Chondrocyte (in vitro differentiated cells): ENCODE data around the gene SGMS2. TPM values are rescaled to one million over a fixed set of nuclear protein-coding genes. Genes with fewer than 3 reads are reported as not detected.
"Not testable (repeated sequence)": the region's sequence is repeated elsewhere in the genome, so short reads cannot be mapped to it uniquely, and the experiment has no call there.

ENCODE experiments used
- DNase-seq: peaks from one replicate; pipeline ENCODE4 v3.0.0; 2021; ENCODE audit warnings: mixed read lengths, low spot score
- H3K27ac Mint-ChIP-seq: one replicate; pipeline ENCODE4 v1.8.0; 2021; ENCODE audit warnings: mild to moderate bottlenecking, moderate library complexity, mixed read lengths; ENCODE audit not compliant: unreplicated experiment
- H3K27me3 Mint-ChIP-seq: 2 replicates; pipeline ENCODE4 v1.8.0; 2021; ENCODE audit warnings: low read depth, mixed read lengths
- H3K36me3 Mint-ChIP-seq: 2 replicates; pipeline ENCODE4 v1.8.0; 2021; ENCODE audit warnings: low read depth, mixed read lengths
- H3K4me1 Mint-ChIP-seq: 2 replicates; pipeline ENCODE4 v1.8.0; 2021; ENCODE audit warnings: low read depth, mild to moderate bottlenecking, mixed read lengths
- H3K4me3 Mint-ChIP-seq: one replicate; pipeline ENCODE4 v1.8.0; 2021; ENCODE audit warnings: mild to moderate bottlenecking, moderate library complexity, mixed read lengths; ENCODE audit not compliant: unreplicated experiment
- H3K9me3 Mint-ChIP-seq: 2 replicates; pipeline ENCODE4 v1.8.0; 2021; ENCODE audit warnings: low read depth, mixed read lengths
- total RNA-seq: library from RNA; stranded (reverse); gene quantifications from 3 replicates; pipeline ENCODE4 v1.2.1, GENCODE V29; 2021
- TF ChIP-seq, protein P1 (sequence below): fragments of 200-600 bp; sonication (generic); IDR thresholded peaks from 2 replicates; pipeline ENCODE4 v1.5.0; 2021; ENCODE audit warnings: antibody characterized with exemption, mild to moderate bottlenecking, moderate library complexity

The SGMS2 gene
- total RNA-seq, 1 donor from 2014 or later: 71.5 TPM

- TF ChIP-seq, protein P1, sequence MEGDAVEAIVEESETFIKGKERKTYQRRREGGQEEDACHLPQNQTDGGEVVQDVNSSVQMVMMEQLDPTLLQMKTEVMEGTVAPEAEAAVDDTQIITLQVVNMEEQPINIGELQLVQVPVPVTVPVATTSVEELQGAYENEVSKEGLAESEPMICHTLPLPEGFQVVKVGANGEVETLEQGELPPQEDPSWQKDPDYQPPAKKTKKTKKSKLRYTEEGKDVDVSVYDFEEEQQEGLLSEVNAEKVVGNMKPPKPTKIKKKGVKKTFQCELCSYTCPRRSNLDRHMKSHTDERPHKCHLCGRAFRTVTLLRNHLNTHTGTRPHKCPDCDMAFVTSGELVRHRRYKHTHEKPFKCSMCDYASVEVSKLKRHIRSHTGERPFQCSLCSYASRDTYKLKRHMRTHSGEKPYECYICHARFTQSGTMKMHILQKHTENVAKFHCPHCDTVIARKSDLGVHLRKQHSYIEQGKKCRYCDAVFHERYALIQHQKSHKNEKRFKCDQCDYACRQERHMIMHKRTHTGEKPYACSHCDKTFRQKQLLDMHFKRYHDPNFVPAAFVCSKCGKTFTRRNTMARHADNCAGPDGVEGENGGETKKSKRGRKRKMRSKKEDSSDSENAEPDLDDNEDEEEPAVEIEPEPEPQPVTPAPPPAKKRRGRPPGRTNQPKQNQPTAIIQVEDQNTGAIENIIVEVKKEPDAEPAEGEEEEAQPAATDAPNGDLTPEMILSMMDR: no peak
- DNase-seq: no peak
- Mint-ChIP-seq H3K9me3 (peaks cover 14% of the 10 kb centered on the region), H3K36me3 (peaks cover 5% of the 10 kb centered on the region), H3K4me1 (peaks cover 2% of the 10 kb centered on the region), H3K27me3 (no peaks in the 10 kb centered on the region), H3K4me3 (no peak overlapping the region), H3K27ac (no peak overlapping the region)
These were observed 92.8 kb downstream of the SGMS2 start for GRCh38 chr4:107917500-107917899.

DNA sequence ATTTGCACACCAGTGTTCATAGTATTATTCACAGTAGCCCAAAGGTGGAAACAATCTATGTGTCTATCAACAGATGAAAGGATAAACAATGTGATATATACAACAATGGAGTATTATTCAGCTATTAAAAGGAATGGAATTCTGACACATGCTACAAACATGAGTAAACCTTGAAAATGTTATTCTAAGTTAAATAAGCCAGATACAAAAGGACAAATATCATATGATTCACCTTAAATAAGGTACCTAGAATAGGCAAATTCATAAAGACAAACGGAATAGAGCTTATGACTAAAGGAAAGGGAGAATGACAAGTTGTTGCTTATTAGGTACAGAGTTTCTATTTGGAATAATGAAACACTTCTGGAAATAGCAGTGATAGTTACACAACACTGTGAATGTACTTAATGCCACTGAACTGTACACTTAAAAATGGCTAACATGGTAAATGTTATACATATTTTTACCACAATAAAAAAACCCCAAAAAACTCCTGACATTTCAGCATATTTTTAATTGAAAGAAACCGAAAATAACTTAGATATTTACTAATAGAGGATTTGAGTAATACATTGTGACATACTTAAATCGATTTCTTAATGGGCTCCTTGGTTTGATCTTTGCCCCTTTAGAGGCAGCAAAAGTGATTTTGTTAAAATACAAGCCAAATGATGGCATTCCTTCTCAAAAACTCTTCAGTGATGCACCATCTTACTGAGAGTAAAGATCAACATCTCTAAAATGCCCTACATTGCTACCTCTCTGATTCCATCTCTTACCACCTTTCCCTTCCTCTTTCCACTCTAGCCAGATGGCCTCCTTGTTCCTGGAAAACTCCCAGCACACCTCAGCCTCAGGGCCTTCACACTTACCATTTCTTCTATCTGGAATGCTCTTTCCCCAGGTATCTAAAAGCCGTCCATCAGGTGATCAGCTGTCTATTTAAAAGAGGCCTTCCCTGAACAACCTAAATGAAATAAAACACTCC, 98.0 kb downstream of the SGMS2 start:
- H3K4me3 Mint-ChIP-seq: no peak overlapping the region
- H3K36me3 Mint-ChIP-seq: peaks cover 3% of the 10 kb centered on the region
- H3K4me1 Mint-ChIP-seq: no peaks in the 10 kb centered on the region
- H3K9me3 Mint-ChIP-seq: peaks cover 14% of the 10 kb centered on the region
- TF ChIP-seq, protein P1: no peak
- no peak for DNase-seq
- no peaks in the 10 kb centered on the region for H3K27me3 Mint-ChIP-seq
- H3K27ac Mint-ChIP-seq: no peak overlapping the region

- H3K4me1 Mint-ChIP-seq, H3K27ac Mint-ChIP-seq, H3K4me3 Mint-ChIP-seq, H3K36me3 Mint-ChIP-seq, H3K27me3 Mint-ChIP-seq, H3K9me3 Mint-ChIP-seq, DNase-seq: not testable (repeated sequence)
These were observed 101.0 kb downstream of the SGMS2 start for GRCh38 chr4:107925713-107926112.

DNA sequence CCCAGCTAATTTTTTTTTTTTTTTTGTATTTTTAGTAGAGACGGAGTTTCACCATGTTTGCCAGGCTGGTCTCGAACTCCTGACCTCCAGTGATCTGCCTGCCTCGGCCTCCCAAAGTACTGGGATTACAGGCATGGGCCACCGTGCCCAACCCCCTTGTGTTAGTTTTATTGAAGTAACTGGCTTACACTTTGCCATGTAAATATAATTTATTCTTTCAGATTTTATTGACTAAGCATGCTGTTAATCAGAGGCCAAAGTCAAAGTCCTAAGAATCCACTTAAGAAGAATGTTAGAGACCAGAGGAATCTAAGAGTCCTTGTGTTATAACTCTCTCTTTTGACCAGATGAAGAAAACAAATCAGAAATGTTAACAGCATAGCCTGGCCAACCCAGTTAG, 102.1 kb downstream of the SGMS2 start:
- not testable (repeated sequence) for DNase-seq, H3K4me1 Mint-ChIP-seq, H3K9me3 Mint-ChIP-seq, H3K27ac Mint-ChIP-seq, H3K36me3 Mint-ChIP-seq, H3K4me3 Mint-ChIP-seq, H3K27me3 Mint-ChIP-seq

DNA sequence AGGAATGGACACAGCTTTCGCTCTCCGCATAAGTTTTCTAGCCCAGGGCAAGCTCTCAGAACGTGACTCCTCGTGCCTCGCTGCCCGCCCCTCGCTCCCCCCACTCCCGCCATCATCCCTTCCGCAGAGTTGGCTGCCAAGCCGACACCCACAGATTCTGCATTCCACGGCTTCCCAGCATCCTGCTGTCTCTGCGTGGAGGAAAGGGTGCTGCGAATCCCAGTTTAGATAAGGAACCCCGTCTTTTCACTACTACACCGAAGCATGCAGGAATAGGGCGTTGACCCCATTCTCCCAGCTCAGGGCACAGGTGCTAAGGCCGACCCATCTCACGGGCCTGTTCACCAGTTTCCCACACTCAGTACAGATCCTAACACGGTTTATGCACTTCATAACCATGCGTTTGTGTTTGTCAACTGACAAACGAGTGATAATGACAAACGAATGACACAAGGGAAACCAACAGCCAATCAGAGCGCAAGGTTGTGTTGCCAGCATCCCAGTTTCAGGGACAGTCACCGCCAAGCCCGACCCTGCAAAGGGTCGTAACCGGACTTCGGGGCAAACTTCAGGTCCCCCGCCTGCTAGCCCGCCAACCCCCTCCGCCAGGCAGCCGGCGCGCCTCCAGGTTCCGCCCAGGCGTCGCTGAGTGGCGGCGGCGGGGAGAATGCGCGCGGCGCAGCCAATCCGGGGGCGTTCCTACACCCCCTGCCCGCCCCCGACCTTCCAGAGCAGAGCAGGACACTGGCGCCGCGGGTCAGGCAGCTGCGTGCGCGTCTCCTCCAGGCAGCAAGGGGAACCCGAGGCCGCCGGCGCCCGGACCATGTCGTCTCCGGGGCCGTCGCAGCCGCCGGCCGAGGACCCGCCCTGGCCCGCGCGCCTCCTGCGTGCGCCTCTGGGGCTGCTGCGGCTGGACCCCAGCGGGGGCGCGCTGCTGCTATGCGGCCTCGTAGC, 106.4 kb downstream of the SGMS2 start, which contains the start of gene CYP2U1:
Gene CYP2U1 (plus strand): TSS at position 729 of the 954 bp plus-strand sequence. CDS start 95 bp downstream, at position 824.
- H3K9me3 Mint-ChIP-seq: no peaks in the 10 kb centered on the region
- peak; percentile 91 for DNase-seq
- H3K36me3 Mint-ChIP-seq: no peaks in the 10 kb centered on the region
- H3K27ac Mint-ChIP-seq: peak within 1 kb of the TSS; percentile 97
- peaks cover 21% of the 10 kb centered on the region for H3K4me1 Mint-ChIP-seq
- TF ChIP-seq, protein P1: peak; percentile 49
- no peaks in the 10 kb centered on the region for H3K27me3 Mint-ChIP-seq
- peak within 1 kb of the TSS; percentile 89 for H3K4me3 Mint-ChIP-seq
